ENCODE results near the gene NCK2. TPM values are rescaled to one million over a fixed set of nuclear protein-coding genes. Genes with fewer than 3 reads are reported as not detected.

NCK2 gene
- total and polyA plus RNA-seq, 7 donors, result 36.4 to 59.9 (median 52.0) TPM

DNA sequence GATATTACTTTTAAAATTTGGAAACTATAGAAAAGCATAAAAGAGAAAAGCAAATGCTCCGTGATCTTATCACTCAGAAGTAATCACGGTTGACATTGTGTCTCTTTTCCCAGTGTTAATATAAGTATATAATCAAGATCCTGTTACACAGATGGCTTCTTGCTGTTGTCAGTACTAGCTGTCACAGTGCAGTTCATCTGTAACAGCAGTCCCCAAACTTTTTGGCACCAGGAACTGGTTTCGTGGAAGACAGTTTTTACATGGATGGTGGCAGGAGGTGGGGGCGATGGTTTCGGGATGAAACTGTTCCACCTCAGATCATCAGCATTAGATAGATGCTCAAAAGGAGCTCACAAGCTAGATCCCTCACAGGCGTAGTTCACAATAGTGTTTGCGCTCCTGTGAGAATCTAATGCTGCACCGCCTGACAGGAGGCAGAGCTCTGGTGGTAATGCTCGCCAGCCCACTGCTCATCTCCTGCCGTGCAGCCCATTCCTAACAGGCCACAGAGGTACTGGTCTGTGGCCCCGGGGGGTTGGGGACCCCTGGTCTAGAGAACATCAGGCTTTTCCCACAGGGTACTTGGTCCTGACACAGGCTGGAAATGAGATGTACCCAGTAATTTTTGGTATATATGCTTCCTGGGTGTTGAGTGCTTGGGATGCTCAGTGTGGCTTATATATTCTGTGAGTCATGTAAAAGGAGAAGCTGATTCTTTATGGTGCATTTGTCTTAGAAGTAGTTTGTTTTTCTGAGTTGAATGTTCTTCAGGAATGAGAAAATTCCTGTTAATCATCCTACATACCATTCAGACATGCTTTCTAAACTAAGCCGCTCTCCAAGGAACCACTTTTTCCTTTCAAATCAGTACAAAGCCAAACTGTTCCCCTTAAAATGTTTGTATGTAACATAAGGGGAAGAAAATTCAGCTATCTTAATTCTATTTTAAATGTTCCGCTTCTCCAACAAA, 121.8 kb downstream of the NCK2 start:
- peaks cover 0 to 36% (median 23%) of the 10 kb centered on the region in 4 donors for H3K4me1 ChIP-seq
- intact Hi-C loops (cut with DNase I), result no loop called here

GRCh38 chr2:105867587-105867986, 122.9 kb downstream of the NCK2 start:
- Histone ChIP-seq H3K4me1 (peaks cover 0 to 33% (median 21%) of the 10 kb centered on the region in 4 donors), H3K27me3 (no peaks in the 10 kb centered on the region), H3K36me3 (no peaks in the 10 kb centered on the region), H3K27ac (peak overlapping the region in 2 of 4 donors; percentile 2 to 48), H3K4me3 (no peak overlapping the region), H3K9me3 (no peaks in the 10 kb centered on the region)
- WGBS, 2 donors, result 87 to 88% methylated on average over 7 of the region's 7 CpGs
- intact Hi-C loops (cut with DNase I), result no loop called here
- TF ChIP-seq CTCF (IDR thresholded peaks at IDR 0.05) (no peak), POLR2A (IDR thresholded peaks at IDR 0.05) (no peak), POLR2AphosphoS5 (IDR thresholded peaks at IDR 0.05) (no peak), EP300 (IDR thresholded peaks at IDR 0.05) (no peak)
- no peak for DNase-seq

More for the DNA sequence above, 121.8 kb downstream of the NCK2 start:
- peak overlapping the region in 3 of 4 donors; percentile 2 to 48 (median 37) for H3K27ac ChIP-seq
- no peaks in the 10 kb centered on the region for H3K9me3 ChIP-seq
- DNase-seq, result no peak
- H3K27me3 ChIP-seq, result no peaks in the 10 kb centered on the region
- H3K36me3 ChIP-seq, result no peaks in the 10 kb centered on the region
- TF ChIP-seq POLR2A (IDR thresholded peaks at IDR 0.05) (no peak), POLR2AphosphoS5 (IDR thresholded peaks at IDR 0.05) (no peak), CTCF (IDR thresholded peaks at IDR 0.05) (no peak), EP300 (IDR thresholded peaks at IDR 0.05) (no peak)
- no peak overlapping the region for H3K4me3 ChIP-seq
- WGBS, 2 donors, result 88 to 91% methylated on average over 13 of the region's 13 CpGs

DNA sequence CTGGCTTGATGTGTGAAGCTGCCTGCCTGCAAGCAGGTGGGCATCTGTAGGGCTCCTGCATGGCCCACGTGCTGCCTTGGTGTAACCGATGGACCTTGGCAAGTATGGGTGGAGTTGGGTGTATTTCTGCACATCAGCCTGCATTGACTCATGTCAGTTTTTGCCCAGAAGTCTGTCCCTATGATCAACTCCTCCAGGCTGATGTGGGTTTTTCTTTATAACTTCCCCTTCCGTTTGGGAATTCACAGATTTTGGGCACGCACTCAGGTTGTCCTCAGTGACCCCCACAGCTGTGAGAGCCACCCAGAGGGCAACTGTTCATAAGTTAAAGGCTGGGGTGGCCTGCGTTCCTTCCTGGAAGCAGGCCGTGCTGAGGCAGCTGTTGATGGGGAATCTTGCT, 123.3 kb downstream of the NCK2 start:
- Histone ChIP-seq H3K9me3 (no peaks in the 10 kb centered on the region), H3K36me3 (no peaks in the 10 kb centered on the region), H3K4me3 (no peak overlapping the region), H3K27ac (peak overlapping the region in 1 of 4 donors; percentile 48), H3K27me3 (no peaks in the 10 kb centered on the region), H3K4me1 (peaks cover 0 to 28% (median 19%) of the 10 kb centered on the region in 4 donors)
- no peak for DNase-seq
- TF ChIP-seq POLR2A (IDR thresholded peaks at IDR 0.05) (no peak), POLR2AphosphoS5 (IDR thresholded peaks at IDR 0.05) (no peak), CTCF (IDR thresholded peaks at IDR 0.05) (no peak), EP300 (IDR thresholded peaks at IDR 0.05) (no peak)
- intact Hi-C loops (cut with DNase I), result no loop called here
- WGBS, 2 donors, result 65 to 80% methylated on average over 6 of the region's 6 CpGs

DNA sequence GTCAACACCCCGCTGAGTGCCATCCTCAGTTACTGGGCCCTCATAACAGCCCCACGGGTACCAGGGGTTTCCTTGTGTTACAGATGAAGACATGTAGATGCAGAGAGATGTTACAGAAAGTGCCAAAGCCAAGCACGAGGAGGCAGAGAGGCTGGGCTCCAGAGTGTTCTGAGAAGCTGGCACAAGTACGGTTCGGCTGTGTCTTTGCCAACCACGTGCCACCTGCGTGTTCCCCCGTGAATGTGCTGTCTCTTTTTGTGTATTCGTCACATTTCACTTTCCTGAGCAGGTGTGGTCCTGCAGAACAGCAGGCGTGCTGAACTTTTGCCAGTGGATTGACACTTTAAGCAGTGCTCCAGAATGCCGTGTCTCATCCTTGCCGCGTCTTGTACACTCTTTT, 124.6 kb downstream of the NCK2 start:
- H3K27ac ChIP-seq, result no peak overlapping the region
- TF ChIP-seq EP300 (IDR thresholded peaks at IDR 0.05), result no peak
- TF ChIP-seq CTCF (IDR thresholded peaks at IDR 0.05), result no peak
- TF ChIP-seq POLR2A (IDR thresholded peaks at IDR 0.05), result no peak
- H3K9me3 ChIP-seq, result no peaks in the 10 kb centered on the region
- no peak for DNase-seq
- no peak overlapping the region for H3K4me3 ChIP-seq
- intact Hi-C loops (cut with DNase I), result no loop called here
- H3K36me3 ChIP-seq, result no peaks in the 10 kb centered on the region
- peaks cover 0 to 35% (median 22%) of the 10 kb centered on the region in 4 donors for H3K4me1 ChIP-seq
- WGBS, 2 donors, result 92 to 94% methylated on average over 13 of the region's 13 CpGs
- H3K27me3 ChIP-seq, result no peaks in the 10 kb centered on the region

Data from sigmoid colon (tissue), 7 donors.